NCI-H2196 treated with DMSO at 0.1 percent for 48 hours (cell line): ENCODE data around the gene C1orf21.
A peak's percentile ranks its signal among the peaks of the same experiment; 100 is the strongest.
"Not testable (repeated sequence)": the region's sequence is repeated elsewhere in the genome, so short reads cannot be mapped to it uniquely, and the experiment has no call there.

Source experiments
- DNase-seq: peaks from one replicate; lab custom pipeline; 2025; ENCODE audit not compliant: unreplicated experiment; lab: John Stamatoyannopoulos, UW

The C1orf21 gene

GRCh38 chr1:184386312-184387068 lies at the start of gene C1orf21:
C1orf21 (plus strand) TSS chr1:184387029; CDS start chr1:184477510, 90,481 bp downstream.
- peak; percentile 28 for DNase-seq

GRCh38 chr1:184337865-184338264 lies 49.0 kb upstream of the C1orf21 start:
- DNase-seq = not testable (repeated sequence)

- no peak for DNase-seq
These were observed 45.8 kb upstream of the C1orf21 start for GRCh38 chr1:184340984-184341383.

GRCh38 chr1:184350573-184350972 lies 36.3 kb upstream of the C1orf21 start:
- no peak for DNase-seq

GRCh38 chr1:184351416-184351975 lies 35.3 kb upstream of the C1orf21 start:
- no peak for DNase-seq

GRCh38 chr1:184352776-184353175 lies 34.1 kb upstream of the C1orf21 start:
- DNase-seq = no peak

GRCh38 chr1:184354719-184355118 lies 32.1 kb upstream of the C1orf21 start:
- no peak for DNase-seq

- no peak for DNase-seq
These were observed 29.9 kb upstream of the C1orf21 start for GRCh38 chr1:184356891-184357290.

GRCh38 chr1:184358256-184358655 lies 28.6 kb upstream of the C1orf21 start:
- DNase-seq = no peak

- DNase-seq = no peak
These were observed 26.9 kb upstream of the C1orf21 start for GRCh38 chr1:184359909-184360308.

- DNase-seq = no peak
These were observed 24.0 kb upstream of the C1orf21 start for GRCh38 chr1:184362876-184363275.

- no peak for DNase-seq
These were observed 21.1 kb upstream of the C1orf21 start for GRCh38 chr1:184365699-184366098.

- DNase-seq = no peak
These were observed 19.8 kb upstream of the C1orf21 start for GRCh38 chr1:184366997-184367396.

GRCh38 chr1:184367427-184368038 lies 19.3 kb upstream of the C1orf21 start:
- no peak for DNase-seq

GRCh38 chr1:184368354-184368753 lies 18.5 kb upstream of the C1orf21 start:
- DNase-seq = no peak

GRCh38 chr1:184370850-184371249 lies 16.0 kb upstream of the C1orf21 start:
- no peak for DNase-seq

- DNase-seq = no peak
These were observed 13.7 kb upstream of the C1orf21 start for GRCh38 chr1:184373155-184373554.

GRCh38 chr1:184376369-184376768 lies 10.5 kb upstream of the C1orf21 start:
- no peak for DNase-seq

GRCh38 chr1:184379111-184379752 lies 7.6 kb upstream of the C1orf21 start:
- no peak for DNase-seq

GRCh38 chr1:184380468-184380867 lies 6.4 kb upstream of the C1orf21 start:
- DNase-seq = no peak

GRCh38 chr1:184383772-184384323 lies 3.0 kb upstream of the C1orf21 start:
- no peak for DNase-seq
